HG03095 (cell line): ENCODE results near the gene KRTAP15-1.
A peak's percentile ranks its signal among the peaks of the same experiment; 100 is the strongest.

Experiments used
- ATAC-seq: cut with Tn5 transposase; IDR thresholded peaks from one replicate; pipeline ENCODE4 v1.9.1; 2021; ENCODE audit warnings: moderate library complexity; ENCODE audit not compliant: unreplicated experiment

The KRTAP15-1 gene, protein sequence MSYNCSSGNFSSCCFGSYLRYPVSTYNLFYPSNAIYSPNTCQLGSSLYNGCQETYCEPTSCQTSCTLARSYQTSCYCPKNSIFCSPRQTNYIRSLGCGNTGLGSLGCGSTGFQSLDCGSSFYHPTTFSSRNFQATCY

DNA sequence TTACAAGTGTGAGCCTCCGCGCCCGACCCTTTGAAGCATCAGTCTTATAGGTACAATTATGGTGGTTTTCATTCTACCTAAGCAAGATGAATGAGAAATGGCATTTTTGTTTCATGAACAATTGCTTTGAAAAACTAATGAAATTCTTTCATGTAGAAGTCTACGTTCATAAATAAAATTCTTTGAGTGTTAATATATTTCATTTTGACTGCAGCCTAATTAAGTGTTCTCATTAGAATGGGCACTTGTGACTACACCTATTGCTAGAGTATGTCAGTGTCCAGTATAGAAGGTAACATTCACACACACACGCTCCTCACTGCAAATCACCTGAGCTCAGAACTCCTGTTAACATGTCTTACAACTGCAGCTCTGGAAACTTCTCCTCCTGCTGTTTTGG is at the start of gene KRTAP15-1:
TSS of gene KRTAP15-1 (plus strand) at position 301 of the 400 bp plus-strand sequence. CDS start at position 354, 53 bp downstream.
- ATAC-seq, result no peak

DNA sequence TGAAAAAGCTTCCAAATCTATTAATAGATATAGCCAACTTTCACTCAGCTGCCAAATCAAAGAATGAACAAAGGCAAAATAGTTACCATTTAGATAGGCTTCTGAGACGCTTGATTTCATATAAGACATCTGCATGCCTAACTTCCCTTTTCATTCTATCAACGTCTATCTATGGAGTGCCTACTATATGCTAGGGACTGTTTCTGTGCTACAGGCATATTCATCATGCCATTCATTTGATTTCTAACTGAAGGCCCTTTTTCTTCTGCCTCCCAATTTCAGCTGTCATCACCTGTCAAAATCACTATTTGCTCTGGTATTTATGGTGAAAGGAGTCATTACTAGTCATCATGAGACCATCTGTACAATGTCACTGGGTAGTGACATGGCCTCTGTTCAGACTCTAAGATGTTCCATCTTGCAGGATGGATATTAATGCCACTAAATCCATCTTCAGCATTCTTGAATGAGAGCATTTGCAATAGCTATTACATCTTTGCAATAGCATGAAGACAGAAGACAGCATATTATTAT is 48.5 kb upstream of the KRTAP15-1 start:
- no peak for ATAC-seq

- no peak for ATAC-seq
Measured at GRCh38 chr21:30395731-30396130, 44.3 kb upstream of the KRTAP15-1 start, which contains the start of gene KRTAP13-1. TSS of gene KRTAP13-1 (plus strand) at chr21:30396031. CDS start at chr21:30396087, 56 bp downstream.

DNA sequence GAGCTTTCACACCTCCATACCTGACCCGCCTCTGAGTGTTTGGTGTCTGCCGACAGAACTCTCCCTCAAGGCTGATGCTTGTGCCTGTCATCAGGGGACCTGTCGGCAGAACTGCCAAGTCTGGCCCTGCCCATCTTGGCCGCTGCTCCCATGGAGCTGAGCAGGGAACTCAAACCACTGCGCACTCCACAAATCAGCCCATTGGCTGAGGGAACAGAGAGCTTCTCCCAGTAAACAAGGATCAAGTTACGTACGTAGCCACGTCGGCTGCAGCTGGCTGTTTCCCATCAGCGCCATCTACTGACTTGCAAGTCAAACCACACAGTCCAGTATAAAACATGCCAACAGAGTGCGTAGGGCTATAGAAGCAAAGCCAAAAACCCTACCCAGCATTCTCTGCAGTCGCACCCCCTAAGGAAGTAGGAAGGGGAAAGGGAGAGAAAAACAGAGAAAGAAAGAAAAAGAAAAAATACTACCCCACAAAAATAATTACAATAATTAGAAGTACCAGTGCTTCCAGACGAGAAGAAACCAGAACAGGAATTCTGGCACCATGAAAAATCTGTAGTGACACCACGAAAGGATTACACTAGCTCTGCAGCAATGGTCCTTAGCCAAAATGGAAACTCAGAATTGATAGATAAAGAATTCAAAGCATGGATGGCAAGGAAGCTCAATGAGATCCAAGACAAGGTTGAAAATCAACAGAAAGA is 31.1 kb upstream of the KRTAP15-1 start:
- ATAC-seq, result no peak

DNA sequence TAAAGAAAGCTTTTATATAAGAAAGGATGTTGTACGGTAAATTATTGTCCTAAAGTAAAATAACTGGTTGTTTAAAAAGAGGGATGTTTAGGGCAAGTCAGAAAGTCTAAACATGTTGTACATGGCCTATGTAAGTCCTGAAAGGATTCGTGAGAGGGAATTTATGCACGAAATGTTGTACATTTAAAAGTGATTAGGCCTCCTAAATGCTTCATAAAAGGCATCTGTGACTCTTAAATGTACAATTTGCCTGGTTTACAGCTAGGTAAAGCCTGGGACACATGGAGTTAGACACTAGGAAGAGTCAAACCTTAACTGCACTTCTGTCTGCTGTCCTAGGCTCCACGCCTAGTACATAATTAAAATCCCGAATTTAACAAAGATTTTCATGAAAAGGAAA is 24.1 kb upstream of the KRTAP15-1 start:
- ATAC-seq, result no peak

- ATAC-seq, result no peak
Measured at GRCh38 chr21:30425826-30426225, 14.2 kb upstream of the KRTAP15-1 start, which contains the start of gene KRTAP13-3. TSS of gene KRTAP13-3 (minus strand) at chr21:30425926. CDS start at chr21:30425912, 14 bp downstream.

DNA sequence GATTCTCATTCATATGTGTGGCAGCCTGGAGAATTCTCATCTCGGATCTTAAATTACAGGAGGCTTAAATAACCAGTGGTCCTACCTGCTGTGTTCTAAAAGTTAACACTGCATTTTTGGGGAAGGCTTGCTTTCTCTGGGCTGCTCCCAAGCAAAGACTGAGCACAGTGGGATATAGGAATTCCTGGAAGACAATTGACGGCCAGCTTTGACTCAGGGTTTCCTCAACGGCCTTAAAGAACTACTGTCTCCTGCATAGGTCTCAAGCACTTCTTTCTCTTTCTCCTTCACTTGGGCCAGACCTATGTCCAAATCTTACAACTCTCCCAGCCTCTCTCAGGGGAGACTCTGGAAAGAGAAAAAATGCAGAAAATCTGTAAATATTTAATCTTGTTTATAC is 13.3 kb upstream of the KRTAP15-1 start:
- no peak for ATAC-seq

- ATAC-seq, result no peak
Measured at GRCh38 chr21:30430170-30430655, 9.9 kb upstream of the KRTAP15-1 start, which contains the start of gene KRTAP13-4. TSS of gene KRTAP13-4 (plus strand) at chr21:30430220. CDS start at chr21:30430276, 56 bp downstream.

DNA sequence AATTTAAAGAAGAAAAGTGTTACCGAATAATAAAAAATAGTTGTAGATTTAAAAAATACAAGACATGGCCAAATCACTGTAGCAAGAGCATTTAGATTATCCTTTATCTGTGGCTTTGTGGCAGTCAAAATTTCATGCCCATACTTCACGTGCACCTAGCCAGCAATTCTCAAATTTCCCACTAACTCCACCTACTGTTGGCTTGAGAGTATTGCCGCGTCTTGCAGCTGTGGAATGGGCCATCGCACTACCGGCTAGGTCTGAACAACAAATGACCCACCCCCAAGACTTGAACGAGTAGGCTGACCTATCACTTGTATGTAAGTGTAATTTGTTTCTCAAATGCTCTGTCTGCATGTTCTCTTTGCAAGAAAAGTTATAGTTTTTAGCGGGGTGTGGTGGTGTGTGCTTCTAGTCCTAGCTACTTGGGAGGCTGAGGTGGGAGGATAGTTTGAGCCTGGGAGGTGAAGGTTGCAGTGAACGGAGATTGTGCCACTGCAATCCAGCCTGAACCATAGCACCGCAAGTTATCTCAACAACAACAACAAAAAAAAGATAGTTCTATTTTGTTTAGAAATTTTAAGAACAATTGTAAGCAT is 5.9 kb upstream of the KRTAP15-1 start:
- ATAC-seq, result peak; percentile 50

DNA sequence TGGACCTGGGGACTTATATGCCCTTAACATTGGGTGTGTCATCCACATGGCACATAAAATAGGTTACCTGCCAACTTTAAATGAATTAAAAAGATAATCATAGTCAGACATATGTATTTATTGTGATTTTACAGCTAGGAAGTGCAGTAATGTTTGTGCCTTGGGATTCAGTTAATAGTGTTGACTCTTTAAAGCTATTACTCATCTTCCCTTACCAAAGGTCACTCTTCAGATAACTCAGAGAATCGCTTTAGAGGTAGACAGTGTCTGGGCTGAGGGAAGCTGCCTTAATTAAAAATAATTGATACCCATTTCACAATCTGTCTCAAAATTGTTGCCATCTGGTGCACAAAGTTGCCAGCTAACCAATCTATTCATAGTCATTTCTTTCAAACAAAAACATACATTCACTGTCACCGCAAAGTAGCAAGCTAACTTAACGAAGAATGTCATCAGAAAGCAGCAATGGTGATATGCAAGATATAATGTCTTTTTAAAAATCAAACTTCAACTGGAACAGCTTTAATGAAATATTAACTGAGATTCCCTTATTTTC is 3.0 kb upstream of the KRTAP15-1 start:
- ATAC-seq, result no peak

GRCh38 chr21:30443226-30443625 is 3.2 kb downstream of the KRTAP15-1 start:
- no peak for ATAC-seq

- no peak for ATAC-seq
Measured at GRCh38 chr21:30444204-30444603, 4.1 kb downstream of the KRTAP15-1 start.

- ATAC-seq, result no peak
Measured at GRCh38 chr21:30447056-30447455, 7.0 kb downstream of the KRTAP15-1 start.

GRCh38 chr21:30448514-30448913 is 8.4 kb downstream of the KRTAP15-1 start:
- no peak for ATAC-seq

DNA sequence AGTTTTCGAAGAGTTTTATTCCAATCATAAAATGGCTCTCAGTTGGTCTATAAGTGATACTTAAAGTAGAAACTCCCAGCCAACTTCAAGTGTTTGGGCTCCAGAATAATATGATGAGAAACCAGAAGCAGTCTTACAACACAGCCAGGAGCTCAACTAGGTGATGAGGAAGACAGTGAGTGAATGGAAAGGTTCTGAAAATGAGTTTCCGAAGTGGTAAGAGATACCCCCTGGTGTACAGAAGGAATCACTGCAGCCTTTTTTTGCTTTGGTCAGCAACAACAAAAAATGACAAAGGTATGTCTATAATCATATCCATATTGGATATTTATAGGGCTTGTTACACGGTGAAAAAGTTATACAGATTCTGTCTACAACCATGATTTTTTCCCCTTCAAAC is 23.6 kb downstream of the KRTAP15-1 start:
- no peak for ATAC-seq

- ATAC-seq, result no peak
Measured at GRCh38 chr21:30468900-30469714, 29.0 kb downstream of the KRTAP15-1 start.

DNA sequence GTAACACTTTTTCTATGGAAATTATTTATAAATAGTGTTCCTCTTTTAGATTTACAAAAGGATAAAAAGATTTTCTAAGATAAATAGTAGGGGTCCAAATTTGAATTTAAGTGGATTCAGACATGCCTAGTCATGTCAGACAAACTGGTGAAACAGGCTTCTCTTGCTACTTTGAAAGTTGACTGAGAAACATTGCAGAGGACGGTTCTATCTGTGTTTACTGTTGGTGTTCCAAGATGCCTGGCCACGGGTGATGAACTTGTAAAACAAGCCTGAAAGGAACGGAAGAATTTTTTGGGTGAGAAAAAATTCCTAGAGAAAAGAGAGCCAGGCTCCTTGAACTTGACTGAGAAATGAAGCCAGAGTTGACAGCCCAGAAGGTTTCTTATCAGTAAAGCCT is 37.9 kb downstream of the KRTAP15-1 start:
- ATAC-seq, result no peak

DNA sequence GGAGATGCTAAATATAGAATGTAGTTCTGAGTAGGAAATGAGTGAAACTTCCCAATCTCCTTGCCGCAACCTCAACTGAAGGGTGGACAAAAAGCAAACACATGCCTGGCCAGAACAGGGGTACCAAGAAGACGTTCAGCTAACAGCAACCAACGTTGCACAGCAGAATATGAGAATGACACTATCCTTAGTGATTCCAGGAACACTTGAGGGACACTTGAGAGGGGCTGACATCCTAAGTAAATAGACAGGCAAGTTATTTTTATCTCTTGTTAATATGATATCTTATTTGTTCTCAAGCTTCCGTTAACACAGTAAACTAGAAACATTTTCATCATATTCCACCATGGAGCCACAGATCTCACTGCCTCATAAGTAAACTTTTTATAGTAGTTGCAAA is 39.2 kb downstream of the KRTAP15-1 start:
- no peak for ATAC-seq

DNA sequence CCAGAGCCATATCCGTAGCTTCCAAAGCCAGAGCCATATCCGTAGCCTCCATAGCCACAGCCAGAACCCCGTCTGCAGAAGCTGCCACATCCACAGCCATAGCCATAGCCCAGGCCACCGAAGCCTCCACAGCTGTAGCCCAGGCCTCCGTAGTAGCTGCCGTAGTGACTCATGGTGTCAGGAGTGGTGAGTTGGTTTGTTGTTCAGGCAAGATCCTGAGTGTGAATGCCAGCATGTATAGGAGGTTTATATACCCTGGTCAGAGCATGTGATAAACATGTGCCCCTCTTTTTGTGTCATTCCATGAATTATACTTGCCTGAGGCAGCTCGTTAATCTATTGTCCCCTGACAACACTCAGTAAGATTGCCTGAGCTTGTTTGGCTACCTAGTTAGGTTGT is 40.1 kb downstream of the KRTAP15-1 start, which contains the start of gene KRTAP19-1:
TSS of gene KRTAP19-1 (minus strand) at position 223 of the 400 bp plus-strand sequence. CDS start at position 173, 50 bp downstream.
- no peak for ATAC-seq

DNA sequence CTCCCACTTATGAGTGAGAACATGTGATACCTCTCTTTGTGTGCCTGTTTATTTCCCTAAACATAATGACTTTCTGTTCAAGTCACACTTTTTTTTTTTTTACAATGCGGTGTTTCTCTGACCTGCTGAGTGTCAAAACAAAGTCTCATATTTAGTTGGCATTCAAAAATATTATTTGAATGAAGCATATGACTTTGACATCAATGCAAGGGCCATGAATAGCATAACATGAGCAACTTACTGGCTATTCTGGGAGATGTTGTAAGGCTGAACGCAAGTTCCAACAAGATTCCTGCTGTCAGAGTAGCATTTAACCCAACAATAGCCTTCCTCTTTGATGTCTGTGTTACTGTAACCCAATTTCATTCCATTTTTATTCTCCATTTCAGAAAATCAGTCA is 42.1 kb downstream of the KRTAP15-1 start:
- ATAC-seq, result no peak
